HCEC 1CT (cell line): Measurements from ENCODE around the gene SULT1C3.
"Not testable (repeated sequence)": the region's sequence is repeated elsewhere in the genome, so short reads cannot be mapped to it uniquely, and the experiment has no call there.

Source experiments
- DNase-seq: peaks from one replicate; pipeline ENCODE4 v3.0.0-alpha.2; 2017

The SULT1C3 gene

DNA sequence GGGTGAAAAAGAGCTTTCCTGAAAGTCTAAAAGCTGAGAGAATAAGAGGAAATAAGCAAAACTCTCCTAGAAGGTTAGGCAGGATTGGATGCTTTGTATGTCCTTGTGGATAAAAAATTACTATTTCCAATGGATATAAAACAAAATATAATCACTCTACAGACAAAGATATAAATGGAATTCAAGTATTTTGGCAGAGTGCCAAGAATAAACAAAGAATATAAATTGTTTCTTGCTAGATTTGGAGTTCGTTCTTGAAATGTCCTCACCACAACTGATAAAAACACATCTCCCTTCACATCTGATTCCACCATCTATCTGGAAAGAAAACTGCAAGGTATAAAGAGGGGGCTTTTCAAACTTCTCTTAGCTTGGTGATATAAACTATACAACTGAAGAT lies 13.3 kb downstream of the SULT1C3 start:
- no peak for DNase-seq

DNA sequence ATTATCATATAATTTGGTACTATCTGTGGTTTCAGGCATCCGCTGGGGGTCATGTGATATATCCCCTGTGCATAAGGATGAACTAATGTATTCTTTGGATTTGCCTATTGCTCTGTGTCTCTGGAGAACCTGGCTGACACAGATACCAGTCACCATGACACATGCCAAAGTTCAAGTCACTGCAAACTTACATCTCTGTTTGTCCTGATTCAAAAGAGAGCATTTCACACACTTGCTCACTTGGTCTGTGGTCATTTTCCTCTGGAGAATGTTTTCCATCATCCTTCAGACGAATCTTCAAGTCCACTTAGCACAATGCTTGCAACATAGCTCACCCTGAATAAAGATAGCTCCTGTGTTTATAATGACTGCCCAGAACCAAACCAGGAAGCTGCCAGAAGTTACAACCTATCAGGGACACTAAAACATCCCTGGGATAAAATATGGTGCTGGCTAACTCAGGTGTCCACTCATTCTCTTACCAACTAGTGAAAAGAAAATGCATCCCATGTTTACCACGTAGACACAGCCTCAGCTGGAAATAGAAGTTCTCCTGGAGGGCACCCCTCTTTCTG lies 18.1 kb downstream of the SULT1C3 start:
- peak; percentile 56 for DNase-seq

- DNase-seq: no peak
Observed at GRCh38 chr2:108260773-108261172, 21.0 kb downstream of the SULT1C3 start.

- no peak for DNase-seq
Observed at GRCh38 chr2:108262036-108262435, 22.3 kb downstream of the SULT1C3 start.

GRCh38 chr2:108263401-108263800 lies 23.6 kb downstream of the SULT1C3 start:
- DNase-seq: no peak

DNA sequence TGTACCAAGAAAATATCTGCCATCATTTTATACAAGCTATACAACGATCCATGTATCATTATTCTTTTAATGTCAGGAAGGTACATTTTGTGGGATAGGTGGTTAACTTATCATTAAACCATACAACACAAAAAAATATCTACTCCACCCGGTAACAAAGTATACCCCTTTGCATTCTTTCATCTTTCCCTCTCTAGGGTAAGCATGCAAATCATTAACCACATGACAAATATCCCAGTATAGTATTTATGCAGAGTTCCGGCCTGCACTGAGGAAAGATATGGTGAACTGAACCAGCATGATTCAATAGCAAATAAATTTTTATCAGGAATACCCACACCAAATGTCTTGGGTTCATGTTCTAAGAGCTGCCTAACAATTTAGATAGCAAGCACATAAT lies 26.4 kb downstream of the SULT1C3 start:
- DNase-seq: no peak

DNA sequence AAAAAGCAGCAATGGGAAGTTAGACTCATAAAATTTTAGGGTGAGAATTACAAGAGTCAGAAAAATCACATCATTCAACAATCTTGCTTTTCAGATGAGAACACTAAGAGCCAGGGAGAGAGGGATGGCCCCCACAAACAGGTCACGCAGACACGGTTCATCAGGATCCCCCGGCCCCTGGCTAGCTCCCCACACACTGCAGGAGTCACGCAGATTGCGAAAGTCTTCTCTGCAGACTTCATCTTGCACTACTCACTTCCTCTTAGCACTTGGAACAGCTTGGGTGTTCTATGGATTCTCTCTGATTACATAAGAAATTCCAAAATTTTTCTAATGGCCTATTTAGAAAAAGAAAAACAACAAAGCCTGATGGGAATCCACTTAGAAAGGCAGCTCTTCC lies 27.3 kb downstream of the SULT1C3 start:
- peak; percentile 84 for DNase-seq

GRCh38 chr2:108268001-108268400 lies 28.2 kb downstream of the SULT1C3 start:
- DNase-seq: peak; percentile 92

- DNase-seq: no peak
Observed at GRCh38 chr2:108270346-108270745, 30.6 kb downstream of the SULT1C3 start.

DNA sequence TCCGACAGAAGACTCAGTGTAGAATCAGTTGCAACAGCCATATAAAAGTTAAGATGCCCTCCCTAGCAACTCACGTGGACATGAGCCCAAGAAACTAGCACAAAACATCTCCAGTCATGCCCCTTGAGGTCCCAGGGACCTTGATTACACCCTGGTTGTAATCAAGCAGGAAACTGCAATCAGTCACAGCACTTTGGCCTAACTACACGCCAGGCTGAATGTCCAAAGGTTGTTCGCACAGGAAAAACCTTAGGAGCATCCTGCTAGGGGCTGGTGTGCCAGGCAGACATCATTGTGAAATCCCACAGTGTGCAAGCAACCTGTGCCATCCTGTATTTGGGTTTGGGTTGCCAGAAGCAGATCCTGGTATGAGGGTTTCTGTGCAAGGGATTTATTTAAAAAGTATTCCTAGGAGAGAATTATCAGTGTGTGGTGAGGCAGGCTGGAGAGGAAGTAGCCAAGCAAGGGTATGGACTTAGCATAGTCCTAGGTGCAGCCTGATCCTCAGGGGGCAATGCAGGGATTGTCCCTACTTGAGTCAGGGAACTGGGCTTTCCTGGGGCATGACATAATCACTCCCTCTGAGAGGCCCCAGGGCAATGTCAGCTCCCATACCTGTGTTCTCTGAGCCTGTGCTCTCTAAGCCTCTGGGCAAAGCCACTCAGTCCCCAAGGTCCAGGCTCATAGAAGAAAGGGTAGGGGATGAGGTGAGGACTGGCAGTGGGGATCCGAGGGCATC lies 31.2 kb downstream of the SULT1C3 start:
- no peak for DNase-seq

DNA sequence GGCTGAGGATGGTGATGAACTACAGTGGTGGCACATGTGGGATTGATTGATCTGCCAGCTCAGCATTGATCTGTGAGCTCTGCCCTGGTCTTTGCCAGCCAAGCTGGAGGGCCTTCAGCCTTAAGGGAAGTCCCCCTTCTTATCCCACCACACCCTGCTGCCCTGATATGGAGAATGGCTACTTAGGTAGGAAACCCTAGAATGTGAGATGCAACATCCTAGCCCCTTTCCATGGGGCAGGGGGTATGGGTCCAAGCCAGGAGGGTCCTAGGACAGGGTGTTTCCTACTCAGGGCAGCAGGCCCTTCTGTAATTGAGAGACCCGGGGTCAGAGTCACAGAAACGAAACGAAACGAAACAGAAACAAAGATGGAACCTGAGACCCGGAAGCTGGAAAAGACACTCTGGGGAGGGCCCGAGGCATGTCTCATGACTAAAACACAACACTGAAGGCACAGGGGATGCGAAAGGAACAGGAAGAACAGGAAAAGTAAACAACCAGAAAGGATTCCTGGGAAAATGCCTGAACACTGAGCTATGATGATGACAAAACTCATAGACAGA lies 32.0 kb downstream of the SULT1C3 start:
- peak; percentile 82 for DNase-seq

DNA sequence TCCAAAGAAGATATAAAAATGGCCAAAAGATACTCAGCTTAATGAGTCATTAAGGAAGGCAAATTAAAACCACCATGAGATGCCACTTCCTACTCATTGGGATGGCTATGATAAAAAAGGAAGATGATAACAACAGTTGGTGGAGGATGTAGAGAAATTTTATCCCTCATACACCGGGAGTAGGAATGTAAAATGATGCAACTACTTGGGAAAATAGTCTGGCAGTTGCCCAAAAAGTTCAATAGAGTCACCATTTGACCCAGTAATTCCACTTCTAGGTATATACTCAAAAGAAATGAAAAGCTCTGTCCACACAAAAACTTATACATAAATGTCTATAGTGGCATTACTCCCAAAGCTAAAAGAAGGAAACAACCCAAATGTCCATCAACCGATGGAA lies 38.9 kb downstream of the SULT1C3 start:
- DNase-seq: peak; percentile 44

- no peak for DNase-seq
Observed at GRCh38 chr2:108279468-108279867, 39.7 kb downstream of the SULT1C3 start.

- no peak for DNase-seq
Observed at GRCh38 chr2:108280466-108280865, 40.7 kb downstream of the SULT1C3 start.

DNA sequence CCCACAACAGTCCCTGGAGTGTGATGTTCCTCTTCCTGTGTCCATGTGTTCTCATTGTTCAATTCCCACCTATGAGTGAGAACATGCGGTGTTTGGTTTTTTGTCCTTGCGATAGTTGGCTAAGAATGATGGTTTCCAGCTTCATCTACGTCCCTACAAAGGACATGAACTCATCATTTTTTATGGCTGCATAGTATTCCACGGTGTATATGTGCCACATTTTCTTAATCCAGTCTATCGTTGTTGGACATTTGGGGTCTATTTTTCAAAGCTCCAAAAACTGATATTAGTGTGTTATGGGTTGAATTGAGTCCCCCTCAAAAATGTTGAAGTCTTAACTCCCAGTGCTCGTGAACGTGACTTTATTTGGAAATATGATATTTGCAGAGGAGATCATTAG lies 44.8 kb downstream of the SULT1C3 start:
- not testable (repeated sequence) for DNase-seq

DNA sequence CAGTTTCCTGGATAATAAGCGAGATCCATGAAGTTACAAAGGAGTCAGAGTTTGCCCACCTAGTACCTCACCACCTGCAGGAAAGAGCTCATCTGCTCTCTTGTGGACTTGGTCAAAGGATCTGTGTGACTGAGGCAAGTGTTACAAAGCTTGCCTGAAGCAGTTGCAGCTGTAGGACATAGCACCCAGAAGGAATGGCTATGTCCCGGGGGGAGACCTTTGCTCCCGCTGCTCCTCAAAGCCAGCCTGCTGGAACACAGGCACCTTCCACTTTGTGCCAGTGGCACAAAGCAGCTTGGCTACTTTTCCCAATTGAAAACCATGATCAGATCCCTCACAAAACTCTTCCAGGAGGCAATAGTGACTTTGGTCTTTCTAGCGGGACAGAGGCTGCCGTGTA lies 45.8 kb downstream of the SULT1C3 start:
- DNase-seq: no peak

GRCh38 chr2:108287169-108287568 lies 47.4 kb downstream of the SULT1C3 start:
- DNase-seq: no peak

GRCh38 chr2:108288534-108289106 lies 48.9 kb downstream of the SULT1C3 start, which contains the start of gene SULT1C2:
Gene SULT1C2 (plus strand): TSS chr2:108288895. CDS start chr2:108293668, 4,773 bp downstream.
- no peak for DNase-seq

DNA sequence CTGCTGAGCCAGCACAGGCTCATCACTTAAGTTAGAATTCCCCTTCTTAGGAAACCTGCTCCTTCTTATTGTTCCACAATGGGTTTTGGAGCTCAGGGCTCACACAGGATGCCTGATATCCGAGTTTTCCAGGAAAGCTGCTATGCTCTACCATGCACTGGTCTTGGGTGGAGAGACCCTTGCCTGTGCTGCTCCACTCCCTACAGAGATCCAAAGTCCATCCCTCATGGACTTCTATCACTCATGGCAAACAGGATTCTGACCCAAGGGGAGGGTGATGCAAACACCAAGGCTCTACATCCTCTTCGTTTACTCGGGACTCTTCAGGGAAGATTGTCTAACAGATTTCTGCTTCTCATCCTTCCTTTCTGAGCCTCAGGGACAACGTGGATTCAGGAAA lies 54.1 kb downstream of the SULT1C3 start:
- no peak for DNase-seq

- peak; percentile 90 for DNase-seq
Observed at GRCh38 chr2:108297436-108298141, 57.8 kb downstream of the SULT1C3 start.

- no peak for DNase-seq
Observed at GRCh38 chr2:108301558-108301957, 61.8 kb downstream of the SULT1C3 start.

DNA sequence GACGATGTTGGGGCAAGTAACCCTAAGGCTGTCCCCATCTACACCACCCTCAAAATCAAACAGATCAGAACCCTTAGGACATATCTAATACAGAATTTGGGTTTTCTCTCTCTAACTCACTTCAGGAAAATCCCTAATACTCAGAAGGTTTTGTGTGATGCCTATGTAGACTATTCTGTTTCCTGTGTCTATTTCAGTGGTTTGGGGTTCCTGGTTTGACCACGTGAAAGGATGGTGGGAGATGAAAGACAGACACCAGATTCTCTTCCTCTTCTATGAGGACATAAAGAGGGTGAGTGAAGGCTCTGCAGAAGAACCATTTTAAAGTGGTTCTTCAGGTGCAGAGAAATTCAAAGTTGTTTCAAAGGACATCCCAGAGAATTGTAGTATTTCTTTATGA lies 65.2 kb downstream of the SULT1C3 start:
- DNase-seq: no peak

DNA sequence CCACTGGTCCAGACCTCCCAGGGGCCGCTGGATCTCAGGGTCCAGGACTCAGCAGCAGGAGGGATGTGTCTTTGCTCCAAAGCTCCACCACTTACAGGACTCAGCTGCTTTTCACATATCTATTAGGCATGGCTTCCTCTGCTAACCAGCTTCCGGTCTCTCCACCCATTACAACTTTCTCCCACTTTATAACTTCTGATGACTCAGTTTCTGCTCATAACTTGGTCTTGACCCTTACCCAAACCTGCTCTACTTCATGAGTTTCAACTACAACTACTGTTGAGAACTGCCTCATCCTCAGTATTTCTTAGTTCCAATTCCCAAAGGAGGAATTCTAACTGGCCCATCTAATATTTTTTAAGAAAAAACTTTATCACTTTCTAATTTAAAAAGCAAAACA lies 66.1 kb downstream of the SULT1C3 start:
- peak; percentile 67 for DNase-seq
